ENCODE data around the gene ALG1.

Gene ALG1

GRCh38 chr16:5062790-5063765, 8.6 kb upstream of the ALG1 start:
- CTCF ChIA-PET: no interaction called here
- TF ChIP-seq L3MBTL2 (conservative IDR thresholded peaks at IDR 0.05) (no peak), FOXA1 (IDR thresholded peaks at IDR 0.05) (no peak), SP1 (IDR thresholded peaks at IDR 0.05) (no peak), ARNT (IDR thresholded peaks at IDR 0.05) (no peak), NFRKB (IDR thresholded peaks at IDR 0.05) (no peak), FOXK2 (IDR thresholded peaks at IDR 0.05) (no peak), TARDBP (IDR thresholded peaks at IDR 0.05) (no peak), ZNF384 (IDR thresholded peaks at IDR 0.05) (no peak), ELF4 (IDR thresholded peaks at IDR 0.05) (no peak)
- no peak for DNase-seq (ENCODE audit: extremely low spot score)
- POLR2A ChIA-PET: no interaction called here

- ChIA-PET POLR2A (no interaction called here), CTCF (no interaction called here)
- no peak for DNase-seq (ENCODE audit: extremely low spot score)
- TF ChIP-seq ZNF384 (IDR thresholded peaks at IDR 0.05): no peak
- no peak for TF ChIP-seq SUZ12 (IDR thresholded peaks at IDR 0.05)
- no peak for TF ChIP-seq TARDBP (IDR thresholded peaks at IDR 0.05)
- TF ChIP-seq LEF1 (IDR thresholded peaks at IDR 0.05; ENCODE audit: borderline replicate concordance): no peak
- no peak for TF ChIP-seq NFRKB (IDR thresholded peaks at IDR 0.05)
- TF ChIP-seq HDGF (IDR thresholded peaks at IDR 0.05; ENCODE audit: borderline replicate concordance): no peak
- TF ChIP-seq L3MBTL2 (conservative IDR thresholded peaks at IDR 0.05): no peak
- no peak for TF ChIP-seq FOXM1 (IDR thresholded peaks at IDR 0.05; ENCODE audit: borderline replicate concordance)
- TF ChIP-seq SP1 (IDR thresholded peaks at IDR 0.05): no peak
- no peak for TF ChIP-seq CTBP1 (IDR thresholded peaks at IDR 0.05; ENCODE audit: borderline replicate concordance)
- TF ChIP-seq FOXK2 (IDR thresholded peaks at IDR 0.05): no peak
- no peak for TF ChIP-seq PKNOX1 (IDR thresholded peaks at IDR 0.05)
- no peak for TF ChIP-seq ARNT (IDR thresholded peaks at IDR 0.05)
- TF ChIP-seq BHLHE40 (IDR thresholded peaks at IDR 0.05; ENCODE audit: borderline replicate concordance): no peak
- no peak for TF ChIP-seq FOXA1 (IDR thresholded peaks at IDR 0.05)
- TF ChIP-seq ELF4 (IDR thresholded peaks at IDR 0.05): no peak
Observed at GRCh38 chr16:5064915-5065314, 6.7 kb upstream of the ALG1 start.

GRCh38 chr16:5065326-5065725, 6.3 kb upstream of the ALG1 start:
- no peak for DNase-seq (ENCODE audit: extremely low spot score)
- CTCF ChIA-PET: no interaction called here
- POLR2A ChIA-PET: no interaction called here
- TF ChIP-seq FOXK2 (IDR thresholded peaks at IDR 0.05) (no peak), ELF4 (IDR thresholded peaks at IDR 0.05) (no peak), L3MBTL2 (conservative IDR thresholded peaks at IDR 0.05) (no peak), PKNOX1 (IDR thresholded peaks at IDR 0.05) (no peak), CTBP1 (IDR thresholded peaks at IDR 0.05; ENCODE audit: borderline replicate concordance) (no peak), FOXM1 (IDR thresholded peaks at IDR 0.05; ENCODE audit: borderline replicate concordance) (no peak), TARDBP (IDR thresholded peaks at IDR 0.05) (no peak), BHLHE40 (IDR thresholded peaks at IDR 0.05; ENCODE audit: borderline replicate concordance) (no peak), SP1 (IDR thresholded peaks at IDR 0.05) (no peak), HDGF (IDR thresholded peaks at IDR 0.05; ENCODE audit: borderline replicate concordance) (no peak), ARNT (IDR thresholded peaks at IDR 0.05) (no peak), NFRKB (IDR thresholded peaks at IDR 0.05) (no peak), ZNF384 (IDR thresholded peaks at IDR 0.05) (no peak), LEF1 (IDR thresholded peaks at IDR 0.05; ENCODE audit: borderline replicate concordance) (no peak), SUZ12 (IDR thresholded peaks at IDR 0.05) (no peak), FOXA1 (IDR thresholded peaks at IDR 0.05) (no peak)

GRCh38 chr16:5065813-5066212, 5.8 kb upstream of the ALG1 start, which contains the start of gene C16orf89:
TSS of gene C16orf89 (minus strand) at chr16:5065956. CDS start at chr16:5065908, 48 bp downstream.
- ChIA-PET POLR2A (no interaction called here), CTCF (no interaction called here)
- TF ChIP-seq SUZ12 (IDR thresholded peaks at IDR 0.05) (no peak), PKNOX1 (IDR thresholded peaks at IDR 0.05) (no peak), BHLHE40 (IDR thresholded peaks at IDR 0.05; ENCODE audit: borderline replicate concordance) (no peak), ELF4 (IDR thresholded peaks at IDR 0.05) (no peak), FOXA1 (IDR thresholded peaks at IDR 0.05) (no peak), TARDBP (IDR thresholded peaks at IDR 0.05) (no peak), ZNF384 (IDR thresholded peaks at IDR 0.05) (no peak), CTBP1 (IDR thresholded peaks at IDR 0.05; ENCODE audit: borderline replicate concordance) (no peak), LEF1 (IDR thresholded peaks at IDR 0.05; ENCODE audit: borderline replicate concordance) (no peak)
- DNase-seq (ENCODE audit: extremely low spot score): no peak

GRCh38 chr16:5066511-5066910, 5.1 kb upstream of the ALG1 start:
- no peak for DNase-seq (ENCODE audit: extremely low spot score)
- no peak for TF ChIP-seq NFRKB (IDR thresholded peaks at IDR 0.05)
- no peak for TF ChIP-seq LEF1 (IDR thresholded peaks at IDR 0.05; ENCODE audit: borderline replicate concordance)
- TF ChIP-seq CTBP1 (IDR thresholded peaks at IDR 0.05; ENCODE audit: borderline replicate concordance): no peak
- TF ChIP-seq FOXM1 (IDR thresholded peaks at IDR 0.05; ENCODE audit: borderline replicate concordance): no peak
- no peak for TF ChIP-seq BHLHE40 (IDR thresholded peaks at IDR 0.05; ENCODE audit: borderline replicate concordance)
- TF ChIP-seq L3MBTL2 (conservative IDR thresholded peaks at IDR 0.05): no peak
- TF ChIP-seq ZNF384 (IDR thresholded peaks at IDR 0.05): no peak
- no peak for TF ChIP-seq TARDBP (IDR thresholded peaks at IDR 0.05)
- TF ChIP-seq SP1 (IDR thresholded peaks at IDR 0.05): no peak
- TF ChIP-seq FOXA1 (IDR thresholded peaks at IDR 0.05): no peak
- no peak for TF ChIP-seq FOXK2 (IDR thresholded peaks at IDR 0.05)
- TF ChIP-seq ELF4 (IDR thresholded peaks at IDR 0.05): no peak
- TF ChIP-seq SUZ12 (IDR thresholded peaks at IDR 0.05): no peak
- POLR2A ChIA-PET: no interaction called here
- CTCF ChIA-PET: no interaction called here
